HG02970 (cell line): ENCODE measurements around the gene KHK.

Experiments used
- ATAC-seq: cut with Tn5 transposase; IDR thresholded peaks from one replicate; pipeline ENCODE4 v1.9.1; 2021; ENCODE audit warnings: mild to moderate bottlenecking, moderate library complexity, moderate number of reproducible peaks; ENCODE audit not compliant: unreplicated experiment, low FRiP score

KHK gene

DNA sequence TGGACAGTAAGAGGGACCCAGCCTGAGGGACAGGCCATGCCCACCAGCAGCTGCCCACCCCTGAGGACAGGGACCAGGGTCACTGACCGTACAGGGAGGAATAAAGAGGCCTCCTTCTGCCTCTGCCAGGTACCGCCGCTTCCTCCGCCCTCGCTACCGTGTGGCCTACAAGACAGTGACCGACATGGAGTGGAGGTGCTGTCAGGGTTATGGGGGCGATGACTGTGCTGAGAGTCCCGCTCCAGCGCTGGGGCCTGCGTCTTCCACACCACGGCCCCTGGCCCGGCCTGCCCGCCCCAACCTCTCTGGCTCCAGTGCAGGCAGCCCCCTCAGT is 6.0 kb upstream of the KHK start:
- ATAC-seq = no peak

DNA sequence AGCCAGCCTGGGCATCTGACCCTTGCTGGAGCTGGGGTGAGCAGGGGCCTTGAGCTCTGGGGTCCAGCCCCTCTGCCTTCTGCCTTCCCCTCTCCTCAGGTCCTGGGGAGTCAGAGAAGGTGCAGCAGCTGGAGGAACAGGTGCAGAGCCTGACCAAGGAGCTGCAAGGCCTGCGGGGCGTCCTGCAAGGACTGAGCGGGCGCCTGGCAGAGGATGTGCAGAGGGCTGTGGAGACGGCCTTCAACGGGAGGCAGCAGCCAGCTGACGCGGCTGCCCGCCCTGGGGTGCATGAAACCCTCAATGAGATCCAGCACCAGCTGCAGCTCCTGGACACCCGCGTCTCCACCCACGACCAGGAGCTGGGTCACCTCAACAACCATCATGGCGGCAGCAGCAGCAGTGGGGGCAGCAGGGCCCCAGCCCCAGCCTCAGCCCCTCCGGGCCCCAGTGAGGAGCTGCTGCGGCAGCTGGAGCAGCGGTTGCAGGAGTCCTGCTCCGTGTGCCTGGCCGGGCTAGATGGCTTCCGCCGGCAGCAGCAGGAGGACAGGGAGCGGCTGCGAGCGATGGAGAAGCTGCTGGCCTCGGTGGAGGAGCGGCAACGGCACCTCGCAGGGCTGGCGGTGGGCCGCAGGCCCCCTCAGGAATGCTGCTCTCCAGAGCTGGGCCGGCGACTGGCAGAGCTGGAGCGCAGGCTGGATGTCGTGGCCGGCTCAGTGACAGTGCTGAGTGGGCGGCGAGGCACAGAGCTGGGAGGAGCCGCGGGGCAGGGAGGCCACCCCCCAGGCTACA is 4.4 kb upstream of the KHK start:
- ATAC-seq = no peak

DNA sequence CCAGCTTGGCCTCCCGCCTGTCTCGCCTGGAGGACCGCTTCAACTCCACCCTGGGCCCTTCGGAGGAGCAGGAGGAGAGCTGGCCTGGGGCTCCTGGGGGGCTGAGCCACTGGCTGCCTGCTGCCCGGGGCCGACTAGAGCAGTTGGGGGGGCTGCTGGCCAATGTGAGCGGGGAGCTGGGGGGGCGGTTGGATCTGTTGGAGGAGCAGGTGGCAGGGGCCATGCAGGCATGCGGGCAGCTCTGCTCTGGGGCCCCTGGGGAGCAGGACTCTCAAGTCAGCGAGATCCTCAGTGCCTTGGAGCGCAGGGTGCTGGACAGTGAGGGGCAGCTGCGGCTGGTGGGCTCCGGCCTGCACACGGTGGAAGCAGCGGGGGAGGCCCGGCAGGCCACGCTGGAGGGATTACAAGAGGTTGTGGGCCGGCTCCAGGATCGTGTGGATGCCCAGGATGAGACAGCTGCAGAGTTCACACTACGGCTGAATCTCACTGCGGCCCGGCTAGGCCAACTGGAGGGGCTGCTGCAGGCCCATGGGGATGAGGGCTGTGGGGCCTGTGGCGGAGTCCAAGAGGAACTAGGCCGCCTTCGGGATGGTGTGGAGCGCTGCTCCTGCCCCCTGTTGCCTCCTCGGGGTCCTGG is 3.7 kb upstream of the KHK start:
- ATAC-seq = no peak

DNA sequence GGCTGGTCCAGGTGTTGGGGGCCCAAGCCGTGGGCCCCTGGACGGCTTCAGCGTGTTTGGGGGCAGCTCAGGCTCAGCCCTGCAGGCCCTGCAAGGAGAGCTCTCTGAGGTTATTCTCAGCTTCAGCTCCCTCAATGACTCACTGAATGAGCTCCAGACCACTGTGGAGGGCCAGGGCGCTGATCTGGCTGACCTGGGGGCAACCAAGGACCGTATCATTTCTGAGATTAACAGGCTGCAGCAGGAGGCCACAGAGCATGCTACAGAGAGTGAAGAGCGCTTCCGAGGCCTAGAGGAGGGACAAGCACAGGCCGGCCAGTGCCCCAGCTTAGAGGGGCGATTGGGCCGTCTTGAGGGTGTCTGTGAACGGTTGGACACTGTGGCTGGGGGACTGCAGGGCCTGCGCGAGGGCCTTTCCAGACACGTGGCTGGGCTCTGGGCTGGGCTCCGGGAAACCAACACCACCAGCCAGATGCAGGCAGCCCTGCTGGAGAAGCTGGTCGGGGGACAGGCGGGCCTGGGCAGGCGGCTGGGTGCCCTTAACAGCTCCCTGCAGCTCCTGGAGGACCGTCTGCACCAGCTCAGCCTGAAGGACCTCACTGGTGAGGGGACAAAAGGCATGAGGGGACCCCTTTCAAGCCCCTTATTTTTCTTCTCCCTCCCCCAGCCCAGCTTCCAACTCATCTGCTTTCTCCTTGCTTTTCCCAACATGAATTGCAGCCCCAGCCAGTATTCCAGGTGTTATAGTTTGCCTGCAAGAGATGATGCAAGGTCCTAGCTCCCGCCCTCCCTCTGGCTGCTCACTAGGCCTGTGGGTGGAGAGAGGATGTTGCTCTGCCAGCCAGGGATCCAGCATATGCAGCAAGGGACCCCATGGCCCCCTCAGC is 2.9 kb upstream of the KHK start:
- no peak for ATAC-seq

DNA sequence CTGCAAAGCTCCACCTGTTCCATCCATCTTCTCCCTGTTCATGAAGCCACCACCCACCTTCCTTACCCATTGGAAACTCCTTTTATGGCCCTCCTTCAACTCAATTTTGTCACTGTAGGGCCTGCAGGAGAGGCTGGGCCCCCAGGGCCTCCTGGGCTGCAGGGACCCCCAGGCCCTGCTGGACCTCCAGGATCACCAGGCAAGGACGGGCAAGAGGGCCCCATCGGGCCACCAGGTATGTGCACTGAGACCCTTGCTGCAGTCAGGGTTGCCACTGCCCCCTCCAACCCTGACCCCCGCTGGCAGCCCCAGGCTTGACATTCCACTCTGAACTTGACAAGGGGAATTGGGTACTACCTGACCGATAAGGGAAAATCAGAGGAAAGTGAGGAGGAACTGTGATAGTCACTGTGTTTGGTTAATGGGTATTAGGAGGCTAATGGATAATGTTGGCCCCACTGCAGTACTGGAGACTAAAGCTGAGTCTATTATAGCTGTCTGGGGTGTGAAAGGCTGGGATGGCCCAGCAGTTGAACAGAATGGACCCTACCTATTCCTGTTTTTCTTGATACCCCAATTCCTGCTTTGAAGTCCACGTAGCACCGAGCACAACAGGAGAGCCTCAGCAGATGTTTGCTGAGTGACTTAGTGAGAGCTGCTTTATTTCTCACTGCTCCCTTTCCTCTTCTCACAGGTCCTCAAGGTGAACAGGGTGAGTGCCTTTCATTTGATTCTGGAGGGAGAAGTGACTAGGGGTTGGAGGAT is 2.1 kb upstream of the KHK start:
- ATAC-seq = no peak

DNA sequence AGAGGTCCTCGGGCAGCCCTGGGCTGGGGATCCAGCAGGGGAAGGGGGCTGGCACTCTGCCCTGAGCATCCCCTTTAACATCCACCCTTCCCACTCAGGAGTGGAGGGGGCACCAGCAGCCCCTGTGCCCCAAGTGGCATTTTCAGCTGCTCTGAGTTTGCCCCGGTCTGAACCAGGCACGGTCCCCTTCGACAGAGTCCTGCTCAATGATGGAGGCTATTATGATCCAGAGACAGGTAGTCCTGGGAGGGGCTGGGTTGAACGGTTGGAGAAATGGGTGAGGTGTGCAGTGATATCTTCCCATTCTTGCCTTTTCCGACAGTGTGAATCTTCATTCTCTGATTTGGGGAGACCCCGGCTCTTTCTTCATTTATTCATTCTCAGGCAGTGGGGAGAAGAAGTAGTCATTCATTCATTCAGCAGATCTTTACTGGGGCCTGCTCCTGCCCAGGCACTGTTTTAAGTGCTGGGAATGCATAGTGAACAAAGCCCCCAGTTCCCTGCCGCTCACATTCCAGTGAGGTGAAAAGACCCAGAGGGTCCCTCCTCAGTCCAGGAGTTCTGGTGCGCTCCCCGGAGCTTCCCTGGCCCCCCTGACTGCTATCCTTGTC is 1.4 kb upstream of the KHK start:
- ATAC-seq = no peak

DNA sequence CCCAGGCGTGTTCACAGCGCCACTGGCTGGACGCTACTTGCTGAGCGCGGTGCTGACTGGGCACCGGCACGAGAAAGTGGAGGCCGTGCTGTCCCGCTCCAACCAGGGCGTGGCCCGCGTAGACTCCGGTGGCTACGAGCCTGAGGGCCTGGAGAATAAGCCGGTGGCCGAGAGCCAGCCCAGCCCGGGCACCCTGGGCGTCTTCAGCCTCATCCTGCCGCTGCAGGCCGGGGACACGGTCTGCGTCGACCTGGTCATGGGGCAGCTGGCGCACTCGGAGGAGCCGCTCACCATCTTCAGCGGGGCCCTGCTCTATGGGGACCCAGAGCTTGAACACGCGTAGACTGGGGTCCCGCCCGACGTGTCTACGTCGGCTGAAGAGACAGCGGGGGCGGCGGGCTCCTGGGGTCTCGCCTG is 891 bp upstream of the KHK start:
- peak; percentile 11 for ATAC-seq

DNA sequence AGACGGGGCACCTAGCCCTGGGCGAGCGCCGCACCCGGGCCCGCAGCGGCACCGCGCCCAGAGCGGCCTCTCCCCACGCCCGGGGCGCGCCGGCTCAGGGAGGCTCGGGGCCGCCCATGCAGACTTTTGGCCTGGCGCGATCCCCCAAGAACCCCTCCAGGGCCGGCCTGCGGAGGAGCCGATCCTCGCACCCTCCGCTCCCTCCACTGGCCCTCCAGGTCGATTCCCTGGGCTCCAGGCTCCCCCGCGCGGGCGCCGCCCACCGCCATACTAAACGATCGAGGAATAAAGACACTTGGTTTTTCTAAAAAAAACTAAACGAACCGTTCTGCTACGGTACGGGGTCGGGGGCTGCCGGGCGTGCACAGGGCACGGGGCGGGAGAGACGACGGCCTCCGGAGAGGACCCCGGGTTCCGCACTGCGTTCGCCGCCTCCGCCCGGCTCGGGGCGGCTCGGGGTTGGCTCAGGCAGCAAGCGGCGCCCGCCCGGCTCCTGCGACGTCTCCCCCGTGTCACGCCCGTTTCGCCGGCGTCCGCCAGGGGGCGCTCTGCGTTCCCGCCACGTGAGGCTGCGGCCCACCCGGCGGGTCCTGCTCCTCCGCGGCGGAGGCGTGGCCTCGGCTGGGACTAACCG is 365 bp upstream of the KHK start:
- peak; percentile 72 for ATAC-seq

DNA sequence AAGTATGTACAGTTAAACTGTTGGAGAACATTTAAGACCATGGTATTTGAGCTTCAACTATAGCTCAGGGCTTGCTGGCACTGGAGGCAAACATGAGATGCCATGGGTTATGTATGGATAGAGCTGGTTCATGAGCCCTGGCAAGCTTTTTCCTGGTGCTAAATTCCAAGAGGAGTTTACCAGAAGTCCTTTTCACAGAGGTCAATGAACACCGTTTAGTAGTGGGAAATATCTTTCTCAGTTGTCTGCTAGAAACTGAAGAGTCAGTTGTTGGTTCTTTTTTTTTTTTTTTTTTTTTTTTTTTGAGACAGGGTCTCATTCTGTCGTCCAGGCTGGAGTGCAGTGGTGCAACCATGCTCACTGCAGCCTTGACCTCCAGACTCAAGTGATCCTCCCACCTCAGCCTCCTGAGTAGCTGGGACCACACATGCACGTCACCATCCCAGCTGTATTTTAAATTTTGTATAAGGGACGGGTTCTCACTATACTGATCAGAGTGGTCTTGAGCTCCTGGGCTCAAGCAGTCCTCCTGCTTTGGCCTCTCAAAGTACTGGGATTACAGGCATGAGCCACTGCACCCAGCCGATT is 1.3 kb downstream of the KHK start:
- no peak for ATAC-seq

DNA sequence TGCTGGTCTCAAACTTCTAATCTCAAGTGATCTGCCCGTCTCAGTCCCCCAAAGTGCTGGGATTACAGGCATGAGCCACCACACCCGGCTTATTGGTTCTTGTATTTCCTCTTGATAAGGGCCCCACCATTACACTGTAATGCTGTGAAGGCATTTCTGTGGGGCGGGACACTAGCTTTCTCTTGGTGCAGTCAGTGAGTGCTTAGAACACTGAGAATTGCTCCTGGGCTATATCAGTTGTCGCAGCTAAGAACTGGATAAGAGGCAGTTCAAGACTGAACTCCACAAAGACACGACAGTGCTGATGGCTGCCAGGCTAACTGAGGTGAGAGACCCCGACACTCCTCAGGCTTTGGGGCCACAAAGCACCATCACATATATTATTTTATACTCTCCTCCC is 2.1 kb downstream of the KHK start:
- ATAC-seq = no peak

DNA sequence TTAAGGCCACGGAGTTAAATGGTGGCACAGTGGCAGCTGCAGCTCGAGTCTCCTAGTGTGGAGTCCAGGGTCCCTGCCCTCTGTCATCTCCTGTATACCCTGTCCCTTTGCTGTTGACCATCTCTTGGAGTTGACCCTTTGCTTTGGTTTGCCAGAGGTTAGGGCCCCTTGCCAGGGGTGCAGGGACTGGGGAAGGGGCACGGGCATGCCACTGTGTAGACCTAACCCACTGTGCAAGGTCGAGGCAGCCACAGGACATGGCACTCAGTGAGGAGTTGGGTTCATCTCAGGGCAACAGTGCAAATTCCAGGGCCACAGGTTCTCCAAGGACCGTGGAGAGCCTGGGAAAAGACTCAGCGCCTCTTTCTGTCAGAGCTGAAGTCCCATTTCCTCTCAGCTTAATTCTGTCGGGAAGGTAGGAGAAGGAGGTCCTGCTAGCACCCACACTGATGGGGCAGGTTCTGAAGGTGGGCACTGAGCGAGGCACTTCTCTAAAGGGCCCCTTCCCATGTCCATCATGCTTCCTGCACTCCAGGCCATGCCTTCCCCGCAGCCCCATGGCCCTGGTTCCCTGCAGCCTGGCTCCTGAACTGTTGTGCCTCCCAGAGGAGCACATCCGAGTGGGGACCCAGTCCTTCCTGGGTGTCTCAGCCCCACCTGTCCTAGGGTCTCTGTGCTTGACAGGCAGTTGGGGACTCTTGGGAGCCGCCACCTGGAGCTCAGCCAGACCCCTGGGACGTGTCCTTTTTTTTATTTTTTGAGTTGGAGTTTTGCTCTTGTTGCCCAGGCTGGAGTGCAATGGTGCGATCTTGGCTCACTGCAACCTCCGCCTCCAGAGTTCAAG is 2.8 kb downstream of the KHK start:
- ATAC-seq = no peak

DNA sequence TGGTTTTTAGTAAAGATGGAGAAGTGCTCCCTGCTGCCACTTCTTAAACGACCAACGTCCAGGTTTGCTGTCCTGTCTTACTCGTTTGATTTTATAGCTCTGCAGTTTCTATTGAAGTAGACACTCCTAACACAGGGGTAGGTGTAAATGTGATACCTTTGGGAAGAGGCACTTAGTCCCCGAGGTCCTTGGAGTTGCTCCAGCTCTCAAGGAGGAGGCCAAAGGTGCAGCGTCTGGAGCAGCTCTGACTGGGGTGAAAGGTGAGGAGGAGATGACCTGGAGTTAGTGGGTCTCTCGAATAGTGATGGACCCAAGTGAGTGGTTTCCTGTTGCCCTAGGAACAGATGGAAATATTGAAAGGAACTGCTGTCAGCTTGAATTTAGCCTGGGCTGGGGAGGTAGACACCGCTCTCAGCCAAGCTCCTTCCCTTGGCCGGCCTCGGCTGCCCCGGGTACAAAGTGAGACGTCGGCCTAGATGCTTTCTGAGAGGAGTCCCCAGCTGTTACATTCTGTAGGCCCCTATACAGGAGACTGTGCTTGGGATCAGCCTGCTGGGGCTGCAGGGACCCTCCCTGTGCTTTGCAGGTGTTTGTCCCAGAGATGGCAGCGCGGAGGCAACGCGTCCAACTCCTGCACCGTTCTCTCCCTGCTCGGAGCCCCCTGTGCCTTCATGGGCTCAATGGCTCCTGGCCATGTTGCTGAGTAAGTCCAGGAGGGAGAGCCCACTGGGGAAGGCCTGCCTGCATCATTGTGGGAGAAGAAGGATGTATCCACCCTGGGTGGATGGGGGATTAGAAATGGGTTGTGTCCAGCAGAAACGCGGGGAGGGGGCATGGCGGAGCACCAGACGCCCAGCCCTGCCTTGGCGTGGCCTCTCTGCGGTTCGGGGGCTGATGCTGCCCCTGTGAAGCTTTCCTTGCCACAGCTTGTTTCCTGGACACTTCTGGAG is 5.4 kb downstream of the KHK start:
- no peak for ATAC-seq

DNA sequence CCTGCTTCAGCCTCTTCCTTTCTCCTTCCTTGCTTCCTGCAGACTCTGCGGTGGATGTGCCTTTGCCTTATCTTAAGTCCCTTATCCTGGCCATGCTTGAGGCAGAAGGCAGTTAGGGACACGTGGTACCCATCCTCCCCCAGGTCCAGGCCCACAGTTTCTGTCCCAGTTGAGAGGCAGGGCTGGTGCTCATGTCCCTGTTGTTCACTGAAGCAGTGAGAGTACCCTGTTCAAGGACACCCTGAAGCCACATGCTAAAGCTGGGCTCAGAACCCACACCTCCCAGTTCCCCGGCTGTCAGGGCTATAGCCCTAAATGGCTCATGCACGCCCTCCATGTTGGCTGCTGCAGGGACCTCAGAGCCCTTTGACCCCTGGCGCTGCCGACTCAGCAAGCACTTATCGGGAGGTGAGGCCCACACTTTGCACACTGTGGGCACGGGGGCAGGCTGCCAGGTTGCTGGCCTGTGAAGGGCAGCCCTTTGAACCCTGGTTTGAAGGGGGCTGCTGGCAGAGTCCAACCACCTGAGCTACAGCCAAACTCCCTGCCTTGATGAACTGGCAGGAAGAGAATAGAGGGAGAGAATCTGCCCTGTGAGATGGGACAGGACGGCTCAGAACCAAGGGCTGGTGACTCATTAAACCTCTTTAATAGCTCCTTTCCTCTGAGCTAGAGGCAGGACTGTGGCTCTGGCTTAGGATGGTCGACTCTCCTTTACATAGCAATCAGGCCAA is 6.3 kb downstream of the KHK start:
- ATAC-seq = no peak

DNA sequence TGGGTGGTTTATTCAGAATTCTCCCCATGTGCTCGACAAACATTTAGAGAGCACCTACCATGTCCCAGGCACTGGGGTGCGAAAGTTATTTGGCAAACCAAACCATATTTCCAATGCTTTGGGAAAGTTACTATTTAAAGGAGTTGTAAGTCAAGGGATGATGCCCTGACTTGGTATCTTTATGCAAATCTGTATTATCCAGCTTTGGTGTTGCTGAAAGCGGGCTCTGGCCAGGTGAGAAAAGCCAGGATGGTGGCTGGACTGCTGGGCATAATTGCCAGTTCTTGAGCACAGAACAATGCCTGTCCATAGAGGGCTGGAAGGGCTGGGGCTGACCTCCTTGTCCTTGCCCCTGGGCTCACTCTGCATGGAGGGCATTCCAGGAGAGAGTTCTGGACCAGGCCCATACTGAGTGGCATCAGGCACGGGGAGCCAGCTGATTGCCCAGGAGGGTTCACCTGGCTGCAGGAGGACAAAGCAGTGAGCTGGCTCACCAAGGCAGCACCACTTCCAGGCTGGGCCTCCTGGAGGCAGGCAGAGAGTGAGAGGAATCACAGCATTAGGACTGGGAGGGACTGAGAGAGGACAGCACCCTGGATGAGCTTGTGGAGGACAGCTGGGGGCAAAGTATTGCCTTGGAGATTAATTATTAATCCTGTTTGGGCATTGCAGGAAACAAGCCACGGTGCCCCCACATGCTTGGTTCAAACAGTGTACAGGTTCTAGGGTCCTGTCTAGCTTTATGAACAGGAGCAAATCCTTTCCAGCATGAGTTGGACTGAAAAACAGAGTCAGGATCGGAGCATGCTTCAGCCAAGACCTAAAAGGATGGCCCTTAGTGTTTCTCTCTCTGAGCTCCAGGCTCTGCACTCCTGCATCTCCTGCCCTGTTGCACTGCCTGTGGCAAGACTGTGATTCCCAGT is 7.1 kb downstream of the KHK start:
- ATAC-seq = no peak

DNA sequence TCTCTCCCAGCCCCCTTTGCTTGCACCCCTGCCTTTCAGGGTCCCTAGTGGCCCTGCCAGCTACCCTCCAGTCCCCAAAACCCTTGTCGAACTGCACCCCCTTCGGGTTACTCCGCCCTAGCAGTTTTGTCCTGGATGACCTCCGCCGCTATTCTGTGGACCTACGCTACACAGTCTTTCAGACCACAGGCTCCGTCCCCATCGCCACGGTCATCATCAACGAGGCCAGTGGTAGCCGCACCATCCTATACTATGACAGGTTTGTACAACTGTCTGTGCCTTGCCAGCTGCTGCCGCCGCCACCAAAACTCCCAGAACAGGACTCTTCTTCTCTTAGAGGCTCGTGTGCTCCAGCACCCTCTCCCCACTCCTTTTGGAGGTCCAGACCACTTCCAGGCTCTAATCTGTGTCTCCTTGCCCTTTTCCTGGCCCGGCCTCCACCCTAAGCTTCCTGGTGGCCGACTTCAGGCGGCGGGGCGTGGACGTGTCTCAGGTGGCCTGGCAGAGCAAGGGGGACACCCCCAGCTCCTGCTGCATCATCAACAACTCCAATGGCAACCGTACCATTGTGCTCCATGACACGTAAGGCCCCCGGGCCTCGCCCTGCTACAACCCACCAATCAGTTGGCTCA is 7.9 kb downstream of the KHK start:
- no peak for ATAC-seq
